ENCODE data around the gene DUSP22.

GRCh38 chr6:285030-285771, 7.1 kb upstream of the DUSP22 start:
- TF ChIP-seq USF2 (IDR thresholded peaks at IDR 0.05; ENCODE audit: borderline replicate concordance, low read depth, low read length) (no peak), CTCF (IDR thresholded peaks at IDR 0.05) (no peak), MXI1 (IDR thresholded peaks at IDR 0.05; ENCODE audit: low read depth, low read length) (no peak), RAD21 (IDR thresholded peaks at IDR 0.05; ENCODE audit: low read length) (no peak), ELF1 (IDR thresholded peaks at IDR 0.05) (no peak), NFIC (IDR thresholded peaks at IDR 0.05; ENCODE audit: borderline replicate concordance) (no peak), POLR2AphosphoS5 (IDR thresholded peaks at IDR 0.05; ENCODE audit: low read depth, low read length) (no peak)
